ENCODE results near the gene POLDIP3. TPM values are rescaled to one million over a fixed set of nuclear protein-coding genes. Genes with fewer than 3 reads are reported as not detected.

The POLDIP3 gene
- total RNA-seq, 2 donors from 2014 or later = 81.9 to 102 TPM

GRCh38 chr22:42653999-42654398 lies 39.3 kb upstream of the POLDIP3 start:
- 96 to 97% methylated on average over 4 of the region's 4 CpGs for WGBS, 2 experiments (ENCODE audit: insufficient coverage in 1 of 2, insufficient read length in 1 of 2)
- Mint-ChIP-seq H3K27me3 (ENCODE audit: insufficient read depth) (no peaks in the 10 kb centered on the region), H3K4me1 (peaks cover 13% of the 10 kb centered on the region), H3K9me3 (no peaks in the 10 kb centered on the region), H3K4me3 (no peak overlapping the region), H3K36me3 (ENCODE audit: low read depth) (no peaks in the 10 kb centered on the region), H3K27ac (no peak overlapping the region)
- Histone ChIP-seq H3K9me3 (ENCODE audit: control insufficient read depth, low read length) (no peaks in the 10 kb centered on the region), H3K9ac (ENCODE audit: extremely low read depth, low read length, poor library complexity, severe bottlenecking) (no peak overlapping the region), H3K27ac (ENCODE audit: low read depth, low read length) (no peak overlapping the region), H3K4me1 (ENCODE audit: control insufficient read depth, insufficient read depth, low read length) (no peaks in the 10 kb centered on the region), H3K36me3 (ENCODE audit: control insufficient read depth, insufficient read depth, low read length) (no peaks in the 10 kb centered on the region), H3K4me3 (ENCODE audit: low read length) (no peak overlapping the region), H3K27me3 (ENCODE audit: control insufficient read depth, insufficient read depth, low read length, poor library complexity, severe bottlenecking) (no peaks in the 10 kb centered on the region)
- no peak for TF ChIP-seq CTCF (conservative IDR thresholded peaks at IDR 0.05)
- no peak for DNase-seq

GRCh38 chr22:42651134-42651533 lies 36.5 kb upstream of the POLDIP3 start:
- no peak overlapping the region for H3K9ac ChIP-seq (ENCODE audit: extremely low read depth, low read length, poor library complexity, severe bottlenecking)
- peaks cover 5% of the 10 kb centered on the region for H3K4me1 ChIP-seq (ENCODE audit: control insufficient read depth, insufficient read depth, low read length)
- TF ChIP-seq CTCF (conservative IDR thresholded peaks at IDR 0.05) = no peak
- H3K27ac Mint-ChIP-seq = peak overlapping the region; percentile 13
- no peaks in the 10 kb centered on the region for H3K9me3 Mint-ChIP-seq
- DNase-seq = no peak
- no peaks in the 10 kb centered on the region for H3K9me3 ChIP-seq (ENCODE audit: control insufficient read depth, low read length)
- no peaks in the 10 kb centered on the region for H3K36me3 ChIP-seq (ENCODE audit: control insufficient read depth, insufficient read depth, low read length)
- no peak overlapping the region for H3K4me3 ChIP-seq (ENCODE audit: low read length)
- H3K27me3 ChIP-seq (ENCODE audit: control insufficient read depth, insufficient read depth, low read length, poor library complexity, severe bottlenecking) = no peaks in the 10 kb centered on the region
- H3K36me3 Mint-ChIP-seq (ENCODE audit: low read depth) = no peaks in the 10 kb centered on the region
- WGBS, 2 experiments (ENCODE audit: insufficient coverage in 1 of 2, insufficient read length in 1 of 2) = 80 to 86% methylated on average over 4 to 5 of the region's 7 CpGs
- no peaks in the 10 kb centered on the region for H3K27me3 Mint-ChIP-seq (ENCODE audit: insufficient read depth)
- peaks cover 28% of the 10 kb centered on the region for H3K4me1 Mint-ChIP-seq
- H3K27ac ChIP-seq (ENCODE audit: low read depth, low read length) = no peak overlapping the region
- peak overlapping the region; percentile 96 for H3K4me3 Mint-ChIP-seq

- peak; percentile 95 for DNase-seq
- Mint-ChIP-seq H3K4me3 (peak within 1 kb of the TSS; percentile 96), H3K4me1 (peaks cover 34% of the 10 kb centered on the region), H3K36me3 (ENCODE audit: low read depth) (no peaks in the 10 kb centered on the region), H3K9me3 (no peaks in the 10 kb centered on the region), H3K27ac (peak within 1 kb of the TSS; percentile 98), H3K27me3 (ENCODE audit: insufficient read depth) (no peaks in the 10 kb centered on the region)
- Histone ChIP-seq H3K36me3 (ENCODE audit: control insufficient read depth, insufficient read depth, low read length) (no peaks in the 10 kb centered on the region), H3K27ac (ENCODE audit: low read depth, low read length) (peak within 1 kb of the TSS; percentile 77), H3K4me3 (ENCODE audit: low read length) (peak within 1 kb of the TSS; percentile 96), H3K9ac (ENCODE audit: extremely low read depth, low read length, poor library complexity, severe bottlenecking) (peak within 1 kb of the TSS; percentile 77), H3K27me3 (ENCODE audit: control insufficient read depth, insufficient read depth, low read length, poor library complexity, severe bottlenecking) (no peaks in the 10 kb centered on the region), H3K9me3 (ENCODE audit: control insufficient read depth, low read length) (no peaks in the 10 kb centered on the region), H3K4me1 (ENCODE audit: control insufficient read depth, insufficient read depth, low read length) (peaks cover 5% of the 10 kb centered on the region)
- no peak for TF ChIP-seq CTCF (conservative IDR thresholded peaks at IDR 0.05)
- 13 to 37% methylated on average over 8 to 78 of the region's 81 CpGs for WGBS, 2 experiments (ENCODE audit: insufficient coverage in 1 of 2, insufficient read length in 1 of 2)
Observed at GRCh38 chr22:42649246-42650099, 34.8 kb upstream of the POLDIP3 start, which contains the start of gene CYB5R3. TSS of gene CYB5R3 (minus strand) at chr22:42649392. CDS start at chr22:42649315, 77 bp downstream.
